LNCaP clone FGC (cell line): ENCODE measurements around the gene ZNF154.

ENCODE experiments used
- DNase-seq: peaks from one replicate; pipeline ENCODE4 v3.0.0-alpha.2; 2011; ENCODE audit warnings: low read depth
- H3K4me3 ChIP-seq: 2 replicates; pipeline ENCODE4 v1.5.1; 2011; ENCODE audit warnings: mild to moderate bottlenecking, low read depth, low read length, control low read depth
- TF ChIP-seq, protein P1 (sequence below): IDR thresholded peaks from 2 replicates; pipeline ENCODE4 v1.5.1; 2012; ENCODE audit warnings: mild to moderate bottlenecking; ENCODE audit not compliant: control insufficient read depth, insufficient read depth; ENCODE audit errors: extremely low read depth

The ZNF154 gene

DNA sequence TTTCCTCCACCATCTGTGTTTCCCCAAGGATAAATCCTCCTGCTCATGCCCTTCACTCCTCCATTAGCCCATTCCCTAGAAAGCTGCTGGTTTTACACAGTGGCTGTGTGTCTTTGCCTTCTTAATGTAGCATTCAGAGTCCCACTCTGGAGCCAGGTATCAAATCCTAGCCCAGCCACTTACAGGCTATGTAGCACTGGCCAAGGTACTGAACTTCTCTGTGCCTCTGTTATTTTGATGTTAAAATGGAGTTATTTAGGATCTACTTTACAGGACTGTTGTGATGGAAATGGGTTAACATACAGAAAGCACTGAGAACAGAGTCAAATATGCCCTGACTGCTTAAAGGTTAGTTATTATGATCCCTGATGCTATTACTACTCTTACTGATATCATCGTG is 41.8 kb downstream of the ZNF154 start:
- TF ChIP-seq, protein P1, sequence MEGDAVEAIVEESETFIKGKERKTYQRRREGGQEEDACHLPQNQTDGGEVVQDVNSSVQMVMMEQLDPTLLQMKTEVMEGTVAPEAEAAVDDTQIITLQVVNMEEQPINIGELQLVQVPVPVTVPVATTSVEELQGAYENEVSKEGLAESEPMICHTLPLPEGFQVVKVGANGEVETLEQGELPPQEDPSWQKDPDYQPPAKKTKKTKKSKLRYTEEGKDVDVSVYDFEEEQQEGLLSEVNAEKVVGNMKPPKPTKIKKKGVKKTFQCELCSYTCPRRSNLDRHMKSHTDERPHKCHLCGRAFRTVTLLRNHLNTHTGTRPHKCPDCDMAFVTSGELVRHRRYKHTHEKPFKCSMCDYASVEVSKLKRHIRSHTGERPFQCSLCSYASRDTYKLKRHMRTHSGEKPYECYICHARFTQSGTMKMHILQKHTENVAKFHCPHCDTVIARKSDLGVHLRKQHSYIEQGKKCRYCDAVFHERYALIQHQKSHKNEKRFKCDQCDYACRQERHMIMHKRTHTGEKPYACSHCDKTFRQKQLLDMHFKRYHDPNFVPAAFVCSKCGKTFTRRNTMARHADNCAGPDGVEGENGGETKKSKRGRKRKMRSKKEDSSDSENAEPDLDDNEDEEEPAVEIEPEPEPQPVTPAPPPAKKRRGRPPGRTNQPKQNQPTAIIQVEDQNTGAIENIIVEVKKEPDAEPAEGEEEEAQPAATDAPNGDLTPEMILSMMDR, result no peak
- no peak overlapping the region for H3K4me3 ChIP-seq
- DNase-seq, result no peak

DNA sequence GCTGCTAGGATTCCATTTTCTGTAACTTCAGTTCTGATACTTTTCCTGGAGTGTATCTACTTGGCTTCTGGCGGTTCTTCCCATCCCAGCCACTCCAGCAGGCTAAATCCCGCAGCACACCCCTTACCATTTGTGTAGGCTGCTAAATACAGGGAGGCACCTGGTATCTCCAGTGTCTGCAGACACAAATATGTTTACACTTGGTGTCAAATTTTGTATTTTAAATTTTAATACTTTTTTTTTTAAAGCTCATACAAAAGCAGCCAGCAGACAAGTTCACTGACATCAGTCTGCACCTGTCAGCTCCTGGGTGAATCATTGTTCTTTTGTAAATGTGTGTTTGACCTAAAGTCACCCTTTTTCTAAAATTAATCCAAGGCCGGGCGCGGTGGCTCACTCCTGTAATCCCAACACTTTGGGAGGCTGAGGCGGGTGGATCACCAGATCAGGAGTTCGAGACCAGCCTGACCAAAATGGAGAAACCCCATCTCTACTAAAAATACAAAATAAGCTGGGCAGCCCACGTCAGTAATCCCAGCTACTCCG is 43.7 kb downstream of the ZNF154 start:
- DNase-seq, result no peak
- TF ChIP-seq, protein P1, result no peak
- H3K4me3 ChIP-seq, result no peak overlapping the region

DNA sequence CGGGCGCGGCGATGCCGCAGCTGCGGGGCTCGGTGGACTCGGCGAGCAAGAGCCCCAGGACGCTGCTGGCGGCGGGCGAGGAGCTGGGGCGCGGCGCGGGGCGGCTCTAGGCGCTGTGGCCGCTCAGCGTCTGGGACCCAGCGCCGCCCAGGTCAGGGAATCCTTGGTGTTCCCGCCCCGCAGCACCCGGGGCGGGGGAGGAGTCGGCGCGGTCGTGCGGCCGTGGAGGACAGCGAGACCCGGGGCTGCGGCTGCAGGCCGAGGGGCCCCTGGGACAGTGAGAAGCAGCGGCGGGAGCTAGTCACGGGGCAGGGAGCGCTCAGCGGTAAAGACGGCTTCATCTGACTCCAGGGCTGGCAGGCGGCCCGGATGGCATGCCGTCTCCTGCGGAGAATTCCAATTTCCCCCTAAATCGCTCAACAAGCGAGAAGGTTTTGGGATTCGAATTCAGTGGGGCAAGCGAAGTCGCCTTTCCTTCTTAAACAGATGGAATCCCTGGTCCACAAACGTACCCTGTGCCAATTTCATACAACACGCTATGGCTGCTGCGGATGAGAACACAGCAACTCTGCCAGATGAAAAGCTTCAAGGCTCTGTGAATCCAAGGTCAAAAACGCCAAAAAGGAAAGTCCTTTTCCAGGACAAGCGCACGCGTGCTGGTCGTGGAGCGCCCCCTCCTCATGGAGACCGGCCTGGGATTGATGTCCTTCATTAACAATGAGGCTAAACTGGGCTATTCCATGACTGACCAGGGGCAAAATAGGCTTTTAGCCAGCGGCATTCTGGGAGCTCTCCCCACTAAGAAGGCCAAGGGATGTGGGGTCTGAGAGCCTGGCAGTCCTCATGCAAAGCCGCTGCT is 44.5 kb downstream of the ZNF154 start:
- TF ChIP-seq, protein P1, result no peak
- H3K4me3 ChIP-seq, result peak overlapping the region; percentile 44
- no peak for DNase-seq

DNA sequence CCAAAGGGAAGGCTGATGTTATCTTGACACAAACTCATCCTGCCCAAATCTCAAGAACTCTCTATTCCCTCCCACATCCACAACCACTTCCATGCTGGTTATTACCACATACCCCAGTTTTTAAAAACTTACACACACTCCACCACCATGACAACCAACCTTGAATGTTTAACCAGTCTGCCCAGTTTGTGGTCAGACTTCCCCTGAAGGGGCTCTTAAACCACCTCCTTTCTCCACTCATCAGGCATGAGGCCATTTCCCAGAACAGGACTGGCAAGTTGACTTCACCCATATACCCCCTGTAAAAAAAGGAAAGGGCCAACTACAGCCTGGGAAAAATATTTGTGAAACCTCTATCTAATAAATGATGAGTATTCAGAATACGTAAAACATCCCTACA is 52.7 kb downstream of the ZNF154 start:
- no peak for DNase-seq
- TF ChIP-seq, protein P1, result no peak
- no peak overlapping the region for H3K4me3 ChIP-seq

DNA sequence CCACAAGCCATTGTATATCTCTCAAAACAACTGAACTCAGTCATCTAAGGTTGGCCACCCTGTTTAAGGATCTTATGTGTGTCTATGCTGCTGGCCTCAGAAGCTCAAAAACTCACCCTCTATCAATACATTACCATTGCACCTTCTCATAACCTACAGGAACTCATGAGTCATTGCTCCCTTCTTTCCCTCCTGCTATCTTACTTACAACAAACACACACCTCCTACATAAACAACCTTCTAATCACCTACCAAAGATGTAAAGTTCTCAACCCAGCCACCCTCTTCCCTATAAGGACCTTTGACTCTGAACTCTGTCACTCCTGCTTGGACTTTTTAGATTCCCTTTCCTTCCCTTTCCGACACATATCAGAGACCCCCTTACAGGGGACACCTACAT is 53.6 kb downstream of the ZNF154 start:
- no peak overlapping the region for H3K4me3 ChIP-seq
- TF ChIP-seq, protein P1, result no peak
- no peak for DNase-seq

DNA sequence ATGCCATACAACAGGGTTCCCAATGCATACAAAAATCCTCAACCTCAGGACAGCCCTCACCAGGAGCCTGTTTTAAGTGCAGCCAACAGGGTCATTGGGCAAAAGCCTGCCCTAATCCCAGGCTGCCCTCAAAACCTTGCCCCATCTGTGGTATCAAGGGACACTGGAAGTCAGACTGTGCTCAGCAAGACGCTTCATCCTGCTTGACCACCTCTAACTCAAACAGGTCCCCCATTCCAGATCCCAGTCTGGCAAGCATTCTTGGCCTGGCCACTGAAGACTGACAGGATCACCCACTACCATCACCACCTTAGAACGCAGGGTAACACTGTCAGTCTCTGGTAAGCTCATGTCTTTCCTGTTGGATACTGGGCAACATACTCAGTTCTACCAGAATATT is 55.3 kb downstream of the ZNF154 start:
- DNase-seq, result no peak
- no peak overlapping the region for H3K4me3 ChIP-seq
- TF ChIP-seq, protein P1, result no peak
